RWPE2 (cell line): ENCODE results near the gene KMT2D.

Experiments used
- ATAC-seq: fragments of 200-7000 bp; cut with Tn5 transposase; 3 replicates; pipeline ENCODE4 v1.9.1; 2021; ENCODE audit warnings: low read depth
- DNase-seq: peaks from one replicate; pipeline ENCODE4 v3.0.0-alpha.2; 2020; ENCODE audit warnings: low spot score
- H3K27ac ChIP-seq: fragments of 450-650 bp; 2 replicates; pipeline ENCODE4 v1.5.1; 2017; ENCODE audit warnings: mild to moderate bottlenecking; ENCODE audit not compliant: poor library complexity, severe bottlenecking
- H3K27me3 ChIP-seq: fragments of 250-450 bp; sonication (Bioruptor Pico); 2 replicates; pipeline ENCODE4 v1.5.1; 2021; ENCODE audit warnings: mild to moderate bottlenecking, moderate library complexity; ENCODE audit not compliant: insufficient read depth, poor library complexity, severe bottlenecking
- H3K36me3 ChIP-seq: fragments of 250-450 bp; sonication (Bioruptor Pico); 2 replicates; pipeline ENCODE4 v1.5.1; 2020; ENCODE audit warnings: low read depth, mild to moderate bottlenecking, moderate library complexity
- H3K4me1 ChIP-seq: fragments of 250-450 bp; sonication (Bioruptor Pico); 2 replicates; pipeline ENCODE4 v1.5.1; 2021; ENCODE audit warnings: mild to moderate bottlenecking, moderate library complexity; ENCODE audit not compliant: insufficient read depth, poor library complexity, severe bottlenecking
- H3K4me3 ChIP-seq: fragments of 250-450 bp; sonication (Bioruptor Pico); 2 replicates; pipeline ENCODE4 v1.5.1; 2021; ENCODE audit warnings: mild to moderate bottlenecking, moderate library complexity; ENCODE audit not compliant: severe bottlenecking
- H3K9me3 ChIP-seq: fragments of 250-450 bp; sonication (Bioruptor Pico); 2 replicates; pipeline ENCODE4 v1.5.1; 2021; ENCODE audit warnings: mild to moderate bottlenecking, moderate library complexity; ENCODE audit not compliant: severe bottlenecking
- TF ChIP-seq, protein P1 (sequence below): fragments of 450-650 bp; IDR thresholded peaks from one replicate; pipeline ENCODE4 v1.5.1; 2017; ENCODE audit warnings: mild to moderate bottlenecking, moderate library complexity; ENCODE audit not compliant: poor library complexity, severe bottlenecking

Gene KMT2D

DNA sequence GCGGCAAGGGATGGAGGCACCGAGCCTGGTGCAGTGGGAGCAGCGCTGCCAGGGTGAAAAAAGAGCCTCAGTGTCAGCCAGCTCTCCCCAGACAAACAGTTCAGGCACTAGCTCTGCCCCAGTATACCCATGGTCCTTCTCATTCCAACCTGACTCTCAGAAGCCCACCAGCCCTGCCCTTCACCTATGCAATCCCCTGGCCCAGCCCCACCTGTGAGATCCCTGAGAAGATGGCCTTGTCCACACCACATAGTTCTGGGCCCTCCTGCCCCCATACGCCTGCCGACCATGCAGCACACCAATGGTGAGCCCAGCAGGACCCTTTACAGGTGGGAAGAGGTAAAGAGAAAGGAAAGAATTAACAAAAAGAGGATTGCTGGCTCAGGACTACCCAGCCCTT, 6.5 kb downstream of the KMT2D start:
- TF ChIP-seq, protein P1, sequence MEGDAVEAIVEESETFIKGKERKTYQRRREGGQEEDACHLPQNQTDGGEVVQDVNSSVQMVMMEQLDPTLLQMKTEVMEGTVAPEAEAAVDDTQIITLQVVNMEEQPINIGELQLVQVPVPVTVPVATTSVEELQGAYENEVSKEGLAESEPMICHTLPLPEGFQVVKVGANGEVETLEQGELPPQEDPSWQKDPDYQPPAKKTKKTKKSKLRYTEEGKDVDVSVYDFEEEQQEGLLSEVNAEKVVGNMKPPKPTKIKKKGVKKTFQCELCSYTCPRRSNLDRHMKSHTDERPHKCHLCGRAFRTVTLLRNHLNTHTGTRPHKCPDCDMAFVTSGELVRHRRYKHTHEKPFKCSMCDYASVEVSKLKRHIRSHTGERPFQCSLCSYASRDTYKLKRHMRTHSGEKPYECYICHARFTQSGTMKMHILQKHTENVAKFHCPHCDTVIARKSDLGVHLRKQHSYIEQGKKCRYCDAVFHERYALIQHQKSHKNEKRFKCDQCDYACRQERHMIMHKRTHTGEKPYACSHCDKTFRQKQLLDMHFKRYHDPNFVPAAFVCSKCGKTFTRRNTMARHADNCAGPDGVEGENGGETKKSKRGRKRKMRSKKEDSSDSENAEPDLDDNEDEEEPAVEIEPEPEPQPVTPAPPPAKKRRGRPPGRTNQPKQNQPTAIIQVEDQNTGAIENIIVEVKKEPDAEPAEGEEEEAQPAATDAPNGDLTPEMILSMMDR = no peak
- H3K27me3 ChIP-seq = no peaks in the 10 kb centered on the region
- DNase-seq (no peak), ATAC-seq (no peak)
- no peaks in the 10 kb centered on the region for H3K9me3 ChIP-seq
- peaks cover 74% of the 10 kb centered on the region for H3K36me3 ChIP-seq
- no peak overlapping the region for H3K27ac ChIP-seq
- H3K4me3 ChIP-seq = no peak overlapping the region
- H3K4me1 ChIP-seq = peaks cover 8% of the 10 kb centered on the region

DNA sequence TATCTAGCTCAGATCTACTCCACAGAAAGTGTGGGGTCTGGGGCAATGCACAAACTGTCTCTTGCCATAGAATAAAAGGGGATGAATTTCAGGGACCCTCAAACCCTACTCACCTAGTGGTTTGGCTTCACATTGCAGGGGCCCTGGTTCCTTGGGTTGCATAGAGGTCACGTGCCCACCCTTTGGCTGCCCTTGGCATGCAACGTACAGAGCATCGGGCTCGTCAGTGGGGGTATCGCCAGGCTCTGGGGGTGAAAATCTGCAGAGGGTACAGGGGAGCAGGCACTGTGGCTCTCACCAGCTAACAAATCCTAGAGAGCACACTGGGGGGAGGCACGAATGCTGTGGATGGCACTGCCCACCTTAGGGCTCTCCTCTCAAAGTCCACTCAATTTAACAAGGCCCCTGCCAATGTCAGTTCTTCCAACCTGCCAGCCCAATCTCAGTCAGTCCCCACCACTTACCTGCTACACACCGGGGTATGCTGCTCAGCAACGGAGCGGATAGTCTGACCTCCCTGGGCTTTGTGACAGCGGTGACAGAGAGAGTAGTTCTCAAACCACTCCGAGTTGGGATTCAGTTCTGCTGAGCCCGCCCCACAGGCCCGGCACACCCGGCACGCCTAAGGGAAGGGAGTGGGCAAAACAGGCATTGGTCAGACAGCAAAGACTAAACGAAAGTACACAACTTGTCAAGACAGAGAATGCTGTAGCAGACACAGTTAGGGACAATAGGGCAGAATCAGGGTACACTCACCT, 8.0 kb downstream of the KMT2D start:
- peaks cover 6% of the 10 kb centered on the region for H3K4me1 ChIP-seq
- H3K27ac ChIP-seq = no peak overlapping the region
- TF ChIP-seq, protein P1 = no peak
- H3K4me3 ChIP-seq = no peak overlapping the region
- DNase-seq (no peak), ATAC-seq (no peak)
- no peaks in the 10 kb centered on the region for H3K27me3 ChIP-seq
- H3K9me3 ChIP-seq = no peaks in the 10 kb centered on the region
- peaks cover 89% of the 10 kb centered on the region for H3K36me3 ChIP-seq

DNA sequence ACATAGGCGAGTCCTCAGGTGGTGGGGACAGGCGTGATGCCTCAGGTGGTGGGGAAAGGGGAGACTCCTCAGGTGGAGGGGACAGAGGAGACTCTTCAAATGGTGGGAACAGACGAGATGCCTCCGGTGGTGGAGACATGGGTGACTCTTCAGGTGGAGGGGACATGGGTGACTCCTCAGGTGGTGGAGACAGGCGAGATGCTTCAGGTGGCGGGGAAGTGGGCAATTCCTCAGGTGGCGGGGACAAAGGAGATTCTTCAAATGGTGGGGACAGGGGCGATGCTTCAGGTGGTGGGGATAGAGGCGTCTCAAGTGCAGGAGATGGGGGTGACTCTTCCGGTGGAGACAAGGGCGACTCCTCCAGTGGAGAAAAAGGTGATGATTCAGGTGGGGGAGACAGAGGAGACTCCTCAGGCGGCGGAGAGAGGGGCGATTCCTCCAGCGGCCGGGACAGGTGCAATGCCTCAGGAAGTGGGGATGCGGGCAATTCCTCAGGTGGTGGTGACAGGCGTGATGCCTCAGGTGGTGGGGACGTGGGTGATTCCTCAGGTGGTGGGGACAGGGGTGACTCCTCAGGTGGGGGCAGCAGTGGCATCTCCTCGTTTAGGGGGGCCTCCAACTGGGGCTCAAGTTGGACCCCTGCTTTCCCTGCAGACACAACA, 8.7 kb downstream of the KMT2D start:
- DNase-seq = no peak
- H3K4me1 ChIP-seq = no peaks in the 10 kb centered on the region
- no peaks in the 10 kb centered on the region for H3K27me3 ChIP-seq
- peaks cover 91% of the 10 kb centered on the region for H3K36me3 ChIP-seq
- no peak overlapping the region for H3K4me3 ChIP-seq
- ATAC-seq = no peak
- TF ChIP-seq, protein P1 = no peak
- H3K27ac ChIP-seq = no peak overlapping the region
- no peaks in the 10 kb centered on the region for H3K9me3 ChIP-seq

DNA sequence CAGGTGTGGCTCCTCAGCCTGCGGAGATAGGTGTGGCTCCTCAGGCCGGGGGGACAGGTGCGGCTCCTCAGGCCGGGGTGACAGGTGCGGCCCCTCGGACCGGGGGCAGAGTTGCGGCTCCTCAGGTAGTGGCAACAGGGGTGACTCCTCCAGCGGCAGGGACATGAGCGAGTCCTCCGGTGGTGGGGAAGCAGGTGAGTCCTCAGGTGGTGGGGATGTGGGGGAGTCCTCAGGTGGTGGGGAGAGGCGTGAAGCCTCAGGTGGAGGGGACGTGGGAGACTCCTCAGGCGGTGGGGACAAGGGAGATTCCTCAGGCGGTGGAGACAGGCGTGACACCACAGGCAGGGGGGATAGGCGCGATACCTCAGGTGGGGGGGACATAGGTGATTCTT, 9.2 kb downstream of the KMT2D start:
- peaks cover 91% of the 10 kb centered on the region for H3K36me3 ChIP-seq
- ATAC-seq = no peak
- TF ChIP-seq, protein P1 = no peak

More for the DNA sequence above, 9.2 kb downstream of the KMT2D start:
- DNase-seq = no peak
- H3K27me3 ChIP-seq = no peaks in the 10 kb centered on the region
- no peaks in the 10 kb centered on the region for H3K4me1 ChIP-seq
- H3K9me3 ChIP-seq = no peaks in the 10 kb centered on the region
- no peak overlapping the region for H3K27ac ChIP-seq
- no peak overlapping the region for H3K4me3 ChIP-seq
